Measurements from ENCODE around the gene ORC3.

ORC3 gene

GRCh38 chr6:87714093-87714842, 124.3 kb downstream of the ORC3 start:
- FAIRE-seq, result peak; percentile 76

More at GRCh38 chr6:87714093-87714842, 124.3 kb downstream of the ORC3 start:
- TF ChIP-seq TAF1 (IDR thresholded peaks at IDR 0.05; ENCODE audit: borderline replicate concordance, low read depth, low read length) (no peak), POLR2A (IDR thresholded peaks at IDR 0.05; ENCODE audit: low read depth, low read length) (no peak)
- no peak for DNase-seq (ENCODE audit: insufficient read length)

Data from GM12892 (cell line).